ENCODE data around the gene STK11IP.

Gene STK11IP

DNA sequence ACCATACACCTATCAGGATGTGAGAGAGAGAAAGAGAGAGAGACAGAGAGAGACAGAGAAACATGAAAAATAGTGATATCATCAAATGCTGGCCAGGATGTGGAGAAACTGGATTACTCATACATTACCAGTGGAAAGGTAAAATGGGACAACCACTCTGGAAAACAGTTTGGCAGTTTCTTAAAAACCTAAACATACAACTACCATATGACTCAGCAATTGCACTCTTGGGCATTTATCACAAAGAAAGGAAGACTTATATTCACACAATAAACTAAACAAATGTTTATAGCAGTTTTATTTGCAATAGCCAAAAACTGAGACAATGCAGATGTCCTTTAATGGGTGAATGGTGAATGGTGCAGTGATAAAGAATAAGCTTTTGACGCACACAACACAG is 58.9 kb downstream of the STK11IP start:
- DNase-seq = no peak

DNA sequence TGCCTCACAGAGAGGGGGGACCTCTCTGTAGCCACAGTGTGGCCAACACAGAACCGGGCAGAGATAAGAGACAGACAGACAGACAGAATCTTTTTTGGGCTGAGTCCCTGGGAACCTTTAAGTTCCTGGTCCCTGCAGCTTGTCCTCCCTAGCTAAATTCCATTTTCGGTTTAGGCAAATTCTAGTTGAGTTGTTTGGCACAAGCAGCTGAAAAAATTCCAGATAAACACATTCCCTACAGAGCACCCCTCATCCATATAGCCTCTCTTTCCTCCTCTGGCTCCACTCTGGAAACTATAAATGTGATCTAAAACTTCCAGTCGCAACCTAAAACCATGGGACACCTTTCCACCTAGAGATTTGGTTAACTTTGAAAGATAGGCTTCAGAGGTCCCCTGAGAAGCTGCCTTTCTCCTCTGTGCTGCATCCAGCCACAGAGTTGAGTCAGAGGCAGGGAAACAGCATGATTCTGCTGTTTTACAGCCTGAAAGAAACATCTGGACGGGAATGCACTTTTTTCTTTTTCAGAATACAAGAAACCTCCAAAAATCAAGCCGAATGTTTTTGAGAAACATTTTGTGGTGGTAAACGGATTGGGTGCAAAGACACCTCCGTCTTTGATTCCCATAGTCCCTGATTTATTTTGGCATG is 60.7 kb downstream of the STK11IP start:
- DNase-seq = no peak

DNA sequence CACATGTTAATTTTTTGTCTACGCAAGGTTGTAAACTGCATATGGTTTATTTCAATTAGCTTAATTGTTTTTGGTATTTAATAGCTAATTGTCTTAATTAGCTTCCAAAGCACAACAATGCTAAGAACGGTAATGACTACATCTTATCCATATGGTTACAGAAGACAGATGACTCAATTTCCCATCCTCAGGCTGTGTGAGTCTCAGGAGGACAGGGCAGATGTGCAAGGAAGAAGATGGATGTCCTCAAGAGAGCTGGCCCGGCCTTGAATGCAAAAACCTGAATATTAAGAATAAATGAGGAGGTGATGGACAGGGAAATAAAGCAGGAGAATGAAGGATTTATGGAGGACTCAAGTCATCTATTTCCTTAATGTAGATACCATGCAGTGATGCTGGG is 61.2 kb downstream of the STK11IP start:
- no peak for DNase-seq

DNA sequence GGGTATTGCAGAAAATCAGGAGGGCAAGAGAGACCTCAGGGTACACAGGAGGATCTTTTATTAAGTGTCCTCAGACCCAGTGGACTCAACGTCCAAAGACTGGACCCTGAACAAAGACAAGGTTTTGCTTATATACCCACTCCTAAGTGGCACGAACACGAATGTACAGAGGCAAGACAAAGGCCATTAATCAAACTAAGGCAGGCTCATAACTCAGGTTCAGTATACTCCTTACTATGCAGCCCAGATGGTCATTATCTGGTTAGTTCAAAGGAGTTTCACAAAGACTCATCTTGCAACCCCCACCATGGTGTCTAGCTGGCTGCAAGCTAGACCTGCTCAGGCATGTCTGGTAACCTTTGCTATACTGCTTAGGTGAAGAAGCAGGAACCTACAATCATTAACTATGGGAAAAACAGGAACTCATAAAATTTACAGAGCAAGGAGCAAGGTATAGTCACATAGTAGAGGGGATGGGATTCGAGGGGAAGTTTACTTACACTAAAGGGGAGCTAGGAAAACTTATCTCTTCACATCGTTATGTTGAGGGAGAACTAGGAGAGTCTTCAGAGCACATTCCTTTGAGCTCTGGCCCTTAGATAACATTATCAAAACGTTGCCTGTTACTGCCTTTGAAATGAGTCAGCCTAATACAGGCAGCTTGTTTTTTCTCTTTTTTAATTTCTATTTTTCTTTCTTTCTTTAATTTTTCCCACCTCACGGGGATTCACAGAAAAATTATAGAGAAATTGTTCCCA is 63.7 kb downstream of the STK11IP start:
- DNase-seq = no peak

DNA sequence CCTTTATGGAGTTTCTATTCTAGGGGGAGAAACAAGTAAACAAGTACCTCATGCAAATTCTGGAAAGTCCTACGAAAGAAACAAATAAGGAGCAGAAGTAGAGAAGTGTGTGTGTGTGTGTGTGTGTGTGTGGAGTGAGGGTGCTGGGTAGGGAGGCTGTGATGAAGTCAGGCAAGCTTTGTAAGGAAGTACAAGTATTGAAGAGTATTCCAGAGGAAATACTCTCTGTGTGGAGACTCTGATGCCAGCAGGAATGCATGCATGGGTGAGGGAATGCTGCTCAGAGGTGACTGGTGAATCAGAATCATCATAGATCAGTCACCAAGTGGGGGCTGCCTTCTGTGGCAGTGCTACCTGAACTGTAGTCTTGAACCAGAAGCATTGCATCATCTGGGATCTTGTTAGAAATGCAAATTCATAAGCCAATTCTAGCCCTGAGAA is 64.3 kb downstream of the STK11IP start:
- no peak for DNase-seq

DNA sequence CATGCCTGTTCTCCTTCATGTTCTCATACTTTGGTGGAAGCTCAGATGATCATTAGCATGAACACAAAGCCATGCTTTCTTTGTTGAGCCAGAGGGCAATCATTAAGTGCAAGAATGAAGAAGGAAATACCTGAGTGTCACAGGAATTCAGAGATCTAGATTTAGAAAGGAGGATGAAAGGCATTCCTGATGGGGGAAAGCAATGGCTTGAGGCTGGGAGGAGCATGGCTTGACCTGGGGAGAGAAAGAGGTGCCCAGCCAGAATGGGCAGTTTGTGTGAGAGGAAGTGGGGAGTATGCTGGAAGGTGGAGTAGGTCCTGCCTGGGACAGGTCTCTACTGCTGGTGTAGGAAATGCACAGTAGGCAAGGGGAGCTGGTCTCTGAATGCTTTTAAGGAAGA is 64.9 kb downstream of the STK11IP start:
- no peak for DNase-seq

DNA sequence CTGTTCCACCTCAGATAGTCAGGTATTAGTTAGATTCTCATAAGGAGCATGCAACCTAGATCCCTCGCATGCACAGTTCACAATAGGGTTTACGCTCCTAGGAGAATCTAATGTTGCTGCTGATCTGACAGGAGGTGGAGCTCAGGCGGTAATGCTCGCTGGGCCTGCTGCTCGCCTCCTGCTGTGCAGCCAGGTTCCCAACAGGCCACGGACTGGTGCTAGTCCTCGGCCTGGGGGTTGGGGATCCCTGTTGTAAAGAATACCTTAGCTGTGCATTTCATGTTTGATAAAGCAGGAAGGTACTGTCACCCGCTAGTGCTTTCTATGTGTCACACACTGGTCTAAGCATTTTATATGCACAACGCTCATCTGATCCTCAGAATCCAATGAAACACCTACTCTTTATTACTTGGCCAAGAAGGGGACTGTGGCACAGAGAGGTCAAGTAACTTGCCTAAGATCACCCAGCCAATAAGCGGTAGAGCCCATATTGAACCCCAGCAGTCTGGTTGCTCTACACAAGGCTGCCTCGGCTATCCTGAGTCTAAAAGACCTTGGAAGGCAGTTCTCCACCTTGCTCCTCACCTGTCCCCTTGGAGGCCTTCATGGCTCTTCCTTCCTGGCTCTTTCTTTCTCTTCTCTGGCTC is 65.6 kb downstream of the STK11IP start:
- no peak for DNase-seq

DNA sequence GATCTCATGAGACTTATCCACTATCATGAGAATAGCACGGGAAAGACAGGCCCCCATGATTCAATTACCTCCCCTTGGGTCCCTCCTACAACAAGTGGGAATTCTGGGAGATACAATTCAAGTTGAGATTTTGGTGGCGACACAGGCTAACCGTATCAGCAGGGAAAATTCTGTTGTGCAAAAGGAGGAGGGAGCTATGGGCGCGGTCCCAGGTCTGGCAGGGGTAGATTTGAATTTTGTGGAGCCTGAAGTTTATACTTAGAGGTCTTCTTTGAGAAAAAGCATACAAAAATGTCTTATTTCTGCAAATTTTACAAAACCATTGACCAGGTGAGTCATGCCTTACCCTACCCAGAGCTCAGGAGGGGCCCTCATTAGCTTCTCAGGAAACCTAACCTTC is 66.4 kb downstream of the STK11IP start:
- DNase-seq = no peak

DNA sequence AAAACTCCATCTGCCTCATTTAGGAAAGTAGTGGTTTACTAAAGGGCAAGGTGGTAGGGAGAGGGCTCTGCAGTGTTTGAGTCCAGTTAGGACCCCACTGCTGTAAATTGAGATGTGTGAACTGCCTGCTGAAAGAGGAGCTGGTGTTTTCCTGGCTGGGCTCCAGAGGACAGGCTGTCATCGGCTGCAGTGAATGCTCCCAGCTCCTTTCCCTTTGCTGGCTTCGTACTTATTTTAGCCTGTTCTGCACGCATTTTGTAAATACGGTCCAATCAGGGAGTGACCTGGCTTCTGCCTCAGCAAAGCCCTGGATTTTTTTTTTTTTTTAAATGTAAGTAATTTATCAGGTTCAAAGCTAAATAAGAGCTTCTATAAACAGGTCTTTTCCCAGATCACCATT is 67.3 kb downstream of the STK11IP start:
- no peak for DNase-seq

DNA sequence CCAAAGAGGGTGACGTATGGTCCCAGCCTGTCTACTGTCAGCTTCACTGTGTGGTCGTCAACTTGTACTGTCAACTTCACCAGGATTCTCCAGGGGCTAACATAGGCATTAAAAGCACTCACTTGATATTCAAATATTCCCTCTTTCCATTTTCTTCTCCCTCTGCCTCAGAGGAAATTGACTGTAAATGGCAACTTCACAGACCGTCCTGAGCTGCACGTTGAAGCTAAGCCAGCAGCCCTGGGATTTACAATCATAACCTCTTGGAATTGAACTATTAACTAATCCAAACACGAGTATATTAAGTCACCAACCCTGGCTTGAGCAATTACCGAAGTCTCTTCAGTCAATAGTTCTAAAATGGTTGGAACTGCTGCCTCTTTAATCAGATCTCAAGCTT is 68.3 kb downstream of the STK11IP start:
- DNase-seq = no peak
